ENCODE results near the gene LTBP2.

LTBP2 gene

DNA sequence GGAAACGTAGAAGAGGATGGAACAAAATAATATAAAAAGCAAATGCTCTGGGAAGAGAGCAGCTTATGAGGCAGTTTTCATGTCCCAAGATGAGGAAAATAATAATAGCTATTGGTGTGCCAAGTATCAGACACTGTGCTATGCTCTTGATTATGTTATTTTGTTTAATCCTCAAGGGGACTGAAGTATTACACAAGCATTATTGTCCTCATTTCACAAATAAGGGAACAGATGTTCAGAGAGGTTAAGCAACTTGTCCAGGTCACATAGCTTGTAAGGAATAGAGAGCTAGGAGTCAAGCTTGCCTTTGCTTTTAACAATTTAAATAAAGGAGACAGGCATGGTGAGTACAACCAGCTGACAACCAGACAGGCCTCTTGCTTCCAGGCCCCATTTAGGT, 26.9 kb upstream of the LTBP2 start:
- DNase-seq (ENCODE audit: low read depth), result no peak
- no peak overlapping the region for H3K4me3 ChIP-seq (ENCODE audit: control insufficient read depth, low read depth, low read length)
- TF ChIP-seq, protein P1, sequence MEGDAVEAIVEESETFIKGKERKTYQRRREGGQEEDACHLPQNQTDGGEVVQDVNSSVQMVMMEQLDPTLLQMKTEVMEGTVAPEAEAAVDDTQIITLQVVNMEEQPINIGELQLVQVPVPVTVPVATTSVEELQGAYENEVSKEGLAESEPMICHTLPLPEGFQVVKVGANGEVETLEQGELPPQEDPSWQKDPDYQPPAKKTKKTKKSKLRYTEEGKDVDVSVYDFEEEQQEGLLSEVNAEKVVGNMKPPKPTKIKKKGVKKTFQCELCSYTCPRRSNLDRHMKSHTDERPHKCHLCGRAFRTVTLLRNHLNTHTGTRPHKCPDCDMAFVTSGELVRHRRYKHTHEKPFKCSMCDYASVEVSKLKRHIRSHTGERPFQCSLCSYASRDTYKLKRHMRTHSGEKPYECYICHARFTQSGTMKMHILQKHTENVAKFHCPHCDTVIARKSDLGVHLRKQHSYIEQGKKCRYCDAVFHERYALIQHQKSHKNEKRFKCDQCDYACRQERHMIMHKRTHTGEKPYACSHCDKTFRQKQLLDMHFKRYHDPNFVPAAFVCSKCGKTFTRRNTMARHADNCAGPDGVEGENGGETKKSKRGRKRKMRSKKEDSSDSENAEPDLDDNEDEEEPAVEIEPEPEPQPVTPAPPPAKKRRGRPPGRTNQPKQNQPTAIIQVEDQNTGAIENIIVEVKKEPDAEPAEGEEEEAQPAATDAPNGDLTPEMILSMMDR (IDR thresholded peaks at IDR 0.05; ENCODE audit: control insufficient read depth, insufficient read depth, low read depth, low read length, missing control alignments), result no peak

DNA sequence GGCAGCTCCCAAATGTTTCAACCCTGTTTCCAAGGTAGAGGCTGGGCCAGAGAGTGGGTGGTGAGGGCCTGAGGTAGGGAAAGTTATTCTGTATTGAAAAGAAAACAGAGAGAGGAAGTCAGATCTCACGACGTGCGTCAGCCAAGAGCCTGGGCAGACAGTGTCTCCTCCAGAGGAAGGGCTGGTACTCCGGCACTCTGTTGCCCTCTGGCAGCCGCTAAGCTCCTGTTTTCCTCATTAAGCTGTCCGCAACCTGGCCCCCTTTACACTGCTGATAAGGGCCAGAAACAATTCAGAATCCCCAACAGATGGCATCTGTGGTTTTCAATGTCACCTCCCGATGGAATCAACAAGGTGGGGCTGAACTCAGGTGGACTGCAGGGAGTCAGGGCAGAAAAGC, 26.0 kb upstream of the LTBP2 start:
- TF ChIP-seq, protein P1 (IDR thresholded peaks at IDR 0.05; ENCODE audit: control insufficient read depth, insufficient read depth, low read depth, low read length, missing control alignments), result no peak
- no peak for DNase-seq (ENCODE audit: low read depth)
- no peak overlapping the region for H3K4me3 ChIP-seq (ENCODE audit: control insufficient read depth, low read depth, low read length)

DNA sequence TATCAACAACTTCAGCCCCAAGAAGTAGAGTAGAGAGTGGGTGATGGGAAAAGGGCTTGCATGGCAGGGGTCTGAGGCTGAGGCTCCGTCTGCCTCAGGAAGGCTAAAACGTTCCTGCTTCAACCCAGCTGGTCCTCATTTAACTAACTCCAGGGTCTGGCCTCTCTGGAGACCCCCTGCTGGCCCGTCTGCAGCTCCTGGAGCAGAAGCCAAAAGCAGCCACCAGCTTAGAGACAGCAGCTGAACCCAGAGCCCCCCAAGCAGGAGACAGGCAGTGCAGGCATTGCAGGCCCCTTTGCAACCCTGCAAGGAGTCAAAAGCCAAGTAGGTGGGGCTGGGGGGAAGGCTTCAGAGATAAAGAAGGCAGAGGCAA, 25.1 kb upstream of the LTBP2 start:
- no peak for DNase-seq (ENCODE audit: low read depth)
- no peak overlapping the region for H3K4me3 ChIP-seq (ENCODE audit: control insufficient read depth, low read depth, low read length)
- TF ChIP-seq, protein P1 (IDR thresholded peaks at IDR 0.05; ENCODE audit: control insufficient read depth, insufficient read depth, low read depth, low read length, missing control alignments), result no peak

DNA sequence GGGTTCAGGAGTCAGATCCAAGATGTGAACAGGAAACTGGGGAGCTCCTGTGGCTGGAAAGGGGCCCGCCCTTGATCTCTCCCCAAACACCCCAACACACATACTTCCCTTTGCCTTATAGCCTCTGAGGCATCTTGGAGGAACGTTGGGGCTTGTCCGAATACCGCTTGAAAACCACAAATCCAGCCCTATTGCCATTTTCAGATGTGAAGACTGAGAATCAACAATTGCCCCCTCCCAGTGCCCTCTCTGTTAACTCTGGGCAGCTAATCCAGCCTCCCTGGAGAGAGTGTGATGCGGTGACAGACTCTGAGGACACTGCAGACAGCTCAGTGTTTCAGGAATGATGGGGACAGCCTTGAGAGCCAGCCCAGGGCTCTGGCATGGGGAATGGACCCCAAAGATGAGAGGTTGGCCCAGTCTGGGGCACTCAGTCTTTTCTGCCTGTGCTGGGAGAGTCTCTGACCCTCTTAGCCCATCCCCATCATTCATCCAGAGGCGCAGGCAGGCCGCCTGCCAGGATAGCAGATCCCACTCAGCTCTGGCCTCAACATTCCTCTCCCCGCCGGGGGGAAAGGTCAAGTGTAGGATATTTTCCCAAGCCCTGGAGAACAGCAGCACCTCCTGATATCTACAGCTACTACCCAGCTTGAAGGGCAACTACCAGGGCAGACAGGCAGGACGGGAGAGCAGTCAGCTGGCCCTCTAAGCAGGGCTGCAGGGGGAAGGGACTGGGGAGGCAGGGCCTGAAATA, 24.6 kb upstream of the LTBP2 start:
- TF ChIP-seq, protein P1 (IDR thresholded peaks at IDR 0.05; ENCODE audit: control insufficient read depth, insufficient read depth, low read depth, low read length, missing control alignments), result no peak
- DNase-seq (ENCODE audit: low read depth), result no peak
- no peak overlapping the region for H3K4me3 ChIP-seq (ENCODE audit: control insufficient read depth, low read depth, low read length)

DNA sequence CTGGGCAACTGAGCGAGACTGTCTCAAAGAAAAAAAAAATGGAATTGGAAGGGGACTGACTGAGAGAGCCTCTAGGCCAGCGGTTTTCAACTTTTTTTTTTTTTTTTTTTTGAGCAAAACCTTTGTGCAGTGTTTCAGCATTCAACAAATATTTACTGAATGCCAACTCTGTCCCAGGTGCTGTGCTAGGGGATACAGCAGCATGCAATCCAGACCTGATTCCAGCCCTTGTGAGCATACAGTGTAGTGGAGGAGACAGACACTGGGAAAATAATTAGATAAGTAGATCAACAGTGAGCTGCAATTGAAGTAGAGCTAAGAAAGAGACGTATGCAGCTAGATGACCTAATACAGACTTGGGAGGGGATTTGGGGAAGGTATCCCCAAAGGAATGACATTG, 23.8 kb upstream of the LTBP2 start:
- H3K4me3 ChIP-seq (ENCODE audit: control insufficient read depth, low read depth, low read length), result no peak overlapping the region
- DNase-seq (ENCODE audit: low read depth), result no peak
- TF ChIP-seq, protein P1 (IDR thresholded peaks at IDR 0.05; ENCODE audit: control insufficient read depth, insufficient read depth, low read depth, low read length, missing control alignments), result no peak

DNA sequence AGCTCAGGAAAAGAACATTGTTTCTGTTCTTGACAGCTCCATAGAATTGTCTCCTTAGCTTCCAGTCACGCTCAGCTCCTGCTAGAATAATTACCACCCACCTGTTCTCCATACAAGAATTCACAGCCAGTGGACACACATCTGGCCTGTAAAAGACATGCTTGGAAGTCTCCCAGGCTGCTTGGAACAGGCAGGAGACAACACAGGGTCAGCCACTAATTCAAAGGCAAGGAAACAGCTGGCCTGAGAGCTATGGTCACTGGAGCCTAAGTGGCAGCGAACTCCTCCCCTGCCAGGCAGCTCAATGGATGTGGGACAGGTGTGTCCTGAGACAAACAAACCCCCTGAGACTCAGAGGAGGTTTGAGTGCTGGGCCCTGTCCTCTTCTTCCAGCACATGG, 22.9 kb upstream of the LTBP2 start:
- DNase-seq (ENCODE audit: low read depth), result no peak
- TF ChIP-seq, protein P1 (IDR thresholded peaks at IDR 0.05; ENCODE audit: control insufficient read depth, insufficient read depth, low read depth, low read length, missing control alignments), result no peak
- no peak overlapping the region for H3K4me3 ChIP-seq (ENCODE audit: control insufficient read depth, low read depth, low read length)
